Measurements from ENCODE around the gene PLRG1.

DNA sequence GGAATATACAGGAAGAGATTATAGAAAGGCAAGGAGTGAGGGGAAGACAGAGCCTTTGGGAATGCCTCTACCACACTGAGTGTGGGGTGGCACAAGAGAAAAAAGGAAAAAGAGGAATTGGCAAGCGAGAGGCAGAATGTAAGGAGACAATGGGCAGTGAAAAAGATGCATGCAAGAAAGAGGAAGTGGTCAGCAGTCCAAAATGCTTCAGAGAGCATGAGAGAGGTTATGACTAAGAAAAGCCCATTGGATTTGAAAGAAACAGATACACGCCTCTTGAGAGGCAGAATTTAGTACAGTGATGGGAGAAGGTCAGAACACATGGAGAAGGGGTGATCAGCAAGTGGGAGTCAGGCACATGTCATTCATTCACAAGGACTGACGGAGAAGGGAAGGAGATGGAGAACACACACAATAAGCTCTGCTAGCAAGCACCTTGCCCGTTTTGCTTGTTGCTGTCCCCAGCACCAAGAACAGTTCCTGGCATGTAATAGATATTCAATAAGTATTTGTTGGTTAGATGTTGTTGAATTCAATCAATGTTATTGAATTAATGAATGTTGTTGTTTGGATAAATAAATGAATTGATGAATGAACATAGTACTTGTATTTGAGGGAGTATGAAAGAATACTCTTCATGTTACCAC lies 65.0 kb downstream of the PLRG1 start:
- TF ChIP-seq, protein P1, sequence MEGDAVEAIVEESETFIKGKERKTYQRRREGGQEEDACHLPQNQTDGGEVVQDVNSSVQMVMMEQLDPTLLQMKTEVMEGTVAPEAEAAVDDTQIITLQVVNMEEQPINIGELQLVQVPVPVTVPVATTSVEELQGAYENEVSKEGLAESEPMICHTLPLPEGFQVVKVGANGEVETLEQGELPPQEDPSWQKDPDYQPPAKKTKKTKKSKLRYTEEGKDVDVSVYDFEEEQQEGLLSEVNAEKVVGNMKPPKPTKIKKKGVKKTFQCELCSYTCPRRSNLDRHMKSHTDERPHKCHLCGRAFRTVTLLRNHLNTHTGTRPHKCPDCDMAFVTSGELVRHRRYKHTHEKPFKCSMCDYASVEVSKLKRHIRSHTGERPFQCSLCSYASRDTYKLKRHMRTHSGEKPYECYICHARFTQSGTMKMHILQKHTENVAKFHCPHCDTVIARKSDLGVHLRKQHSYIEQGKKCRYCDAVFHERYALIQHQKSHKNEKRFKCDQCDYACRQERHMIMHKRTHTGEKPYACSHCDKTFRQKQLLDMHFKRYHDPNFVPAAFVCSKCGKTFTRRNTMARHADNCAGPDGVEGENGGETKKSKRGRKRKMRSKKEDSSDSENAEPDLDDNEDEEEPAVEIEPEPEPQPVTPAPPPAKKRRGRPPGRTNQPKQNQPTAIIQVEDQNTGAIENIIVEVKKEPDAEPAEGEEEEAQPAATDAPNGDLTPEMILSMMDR (IDR thresholded peaks at IDR 0.05), result no peak
- no peak for TF ChIP-seq POLR2A (IDR thresholded peaks at IDR 0.05)
- no peak for TF ChIP-seq EP300 (IDR thresholded peaks at IDR 0.05)
